HEK293T (cell line): ENCODE measurements around the gene DNAJB2.

Experiments
- CTCF ChIA-PET: fragments of 350-600 bp; formaldehyde crosslinking; extraction: SDS; loops from one replicate; lab custom pipeline; 2021; ENCODE audit warnings: antibody characterized with exemption, inconsistent platforms; lab: Yijun Ruan, JAX
- POLR2A ChIA-PET: fragments of 350-600 bp; formaldehyde crosslinking; extraction: SDS; loops from one replicate; lab custom pipeline; 2020; ENCODE audit warnings: antibody characterized with exemption, inconsistent platforms; lab: Yijun Ruan, JAX
- DNase-seq: peaks from one replicate; pipeline ENCODE4 v3.0.0; 2012; ENCODE audit warnings: mixed read lengths; ENCODE audit errors: extremely low spot score
- ARNT ChIP-seq: fragments of 450-650 bp; IDR thresholded peaks from 2 replicates; pipeline ENCODE4 v1.6.1; 2017; ENCODE audit warnings: mild to moderate bottlenecking
- BHLHE40 ChIP-seq: fragments of 450-650 bp; IDR thresholded peaks from 2 replicates; pipeline ENCODE4 v1.6.1; 2016; ENCODE audit warnings: mild to moderate bottlenecking, moderate library complexity, borderline replicate concordance
- CTBP1 ChIP-seq: fragments of 450-650 bp; IDR thresholded peaks from 2 replicates; pipeline ENCODE4 v1.6.1; 2016; ENCODE audit warnings: borderline replicate concordance
- ELF4 ChIP-seq: fragments of 450-650 bp; IDR thresholded peaks from 2 replicates; pipeline ENCODE4 v1.6.1; 2017; ENCODE audit warnings: antibody characterized with exemption
- FOXA1 ChIP-seq: fragments of 450-650 bp; IDR thresholded peaks from 2 replicates; pipeline ENCODE4 v1.6.1; 2016; ENCODE audit warnings: mild to moderate bottlenecking
- FOXK2 ChIP-seq: fragments of 450-650 bp; IDR thresholded peaks from 2 replicates; pipeline ENCODE4 v1.6.1; 2016; ENCODE audit warnings: mild to moderate bottlenecking
- FOXM1 ChIP-seq: fragments of 450-650 bp; IDR thresholded peaks from 2 replicates; pipeline ENCODE4 v1.6.1; 2017; ENCODE audit warnings: mild to moderate bottlenecking, borderline replicate concordance
- HDGF ChIP-seq: fragments of 450-650 bp; IDR thresholded peaks from 2 replicates; pipeline ENCODE4 v1.6.1; 2017; ENCODE audit warnings: antibody characterized with exemption, borderline replicate concordance
- L3MBTL2 ChIP-seq: fragments of 450-650 bp; conservative IDR thresholded peaks from 2 replicates; pipeline ENCODE4 v1.6.1; 2016; ENCODE audit warnings: mild to moderate bottlenecking
- LEF1 ChIP-seq: fragments of 450-650 bp; IDR thresholded peaks from 2 replicates; pipeline ENCODE4 v1.6.1; 2017; ENCODE audit warnings: mild to moderate bottlenecking, borderline replicate concordance
- NFRKB ChIP-seq: fragments of 450-650 bp; IDR thresholded peaks from 2 replicates; pipeline ENCODE4 v1.6.1; 2016; ENCODE audit warnings: mild to moderate bottlenecking, moderate library complexity
- PKNOX1 ChIP-seq: fragments of 450-650 bp; IDR thresholded peaks from 2 replicates; pipeline ENCODE4 v1.6.1; 2016
- SP1 ChIP-seq: fragments of 450-650 bp; IDR thresholded peaks from 2 replicates; pipeline ENCODE4 v1.6.1; 2017
- SUZ12 ChIP-seq: fragments of 450-650 bp; IDR thresholded peaks from 2 replicates; pipeline ENCODE4 v1.6.1; 2016; ENCODE audit warnings: mild to moderate bottlenecking
- TARDBP ChIP-seq: fragments of 450-650 bp; IDR thresholded peaks from 2 replicates; pipeline ENCODE4 v1.6.1; 2016
- ZNF384 ChIP-seq: fragments of 450-650 bp; IDR thresholded peaks from 2 replicates; pipeline ENCODE4 v1.6.1; 2016

Gene DNAJB2

GRCh38 chr2:219280651-219281050 is 1.5 kb downstream of the DNAJB2 start:
- no peak for TF ChIP-seq PKNOX1
- TF ChIP-seq HDGF, result no peak
- no peak for TF ChIP-seq TARDBP
- no peak for TF ChIP-seq FOXA1
- TF ChIP-seq LEF1, result no peak
- TF ChIP-seq SP1, result no peak
- TF ChIP-seq L3MBTL2, result no peak
- TF ChIP-seq ZNF384, result no peak
- TF ChIP-seq BHLHE40, result no peak
- TF ChIP-seq FOXM1, result no peak
- no peak for TF ChIP-seq NFRKB
- ChIA-PET CTCF (interaction anchor here (5.2 kb wide), 1 partner anchor 14 kb away, joined by 36 read pairs; no protein-coding TSS in a partner anchor), POLR2A (no interaction called here)
- no peak for DNase-seq

GRCh38 chr2:219281588-219281987 is 2.4 kb downstream of the DNAJB2 start:
- no peak for DNase-seq
- TF ChIP-seq TARDBP, result no peak
- 0 out of 2 replicates have a peak, but pooled peaks have one; percentile 19 for TF ChIP-seq PKNOX1
- ChIA-PET POLR2A (no interaction called here), CTCF (interaction anchor here (1.2 kb wide), 1 partner anchor 249 kb away, joined by 4 read pairs; no protein-coding TSS in a partner anchor)

- CTCF ChIA-PET, result interaction anchor here (1.2 kb wide), 1 partner anchor 248 kb away, joined by 4 read pairs; no protein-coding TSS in a partner anchor
These were observed 3.2 kb downstream of the DNAJB2 start for GRCh38 chr2:219282375-219282774.

GRCh38 chr2:219282943-219283581 is 3.9 kb downstream of the DNAJB2 start:
- ChIA-PET CTCF (interaction anchor here (0.6 kb wide), 1 partner anchor 17 kb away, joined by 4 read pairs; no protein-coding TSS in a partner anchor), POLR2A (interaction anchor here (0.8 to 1.3 kb wide), 3 partner anchors 10 to 107 kb away, joined by 3 read pairs; partner anchors contain the start of gene CNPPD1)
- no peak for DNase-seq
- TF ChIP-seq FOXA1, result no peak
- no peak for TF ChIP-seq SUZ12
- no peak for TF ChIP-seq CTBP1
- no peak for TF ChIP-seq PKNOX1

More at GRCh38 chr2:219282375-219282774, 3.2 kb downstream of the DNAJB2 start:
- no peak for DNase-seq
- POLR2A ChIA-PET, result interaction anchor here (1.3 kb wide), 1 partner anchor 106 kb away, joined by 3 read pairs; the partner anchor contains the start of gene CNPPD1
- TF ChIP-seq TARDBP (no peak), FOXM1 (no peak), HDGF (no peak), NFRKB (no peak), L3MBTL2 (no peak), FOXA1 (no peak), ARNT (no peak), BHLHE40 (no peak), SP1 (no peak), LEF1 (no peak), FOXK2 (no peak), CTBP1 (no peak), ZNF384 (no peak)

- POLR2A ChIA-PET, result no interaction called here
- CTCF ChIA-PET, result interaction anchor here (0.6 to 0.9 kb wide), 2 partner anchors 11 to 1060 kb away, joined by 3 read pairs; no protein-coding TSS in a partner anchor
- TF ChIP-seq ELF4, result no peak
- no peak for TF ChIP-seq FOXA1
- no peak for TF ChIP-seq HDGF
- no peak for TF ChIP-seq PKNOX1
- no peak for TF ChIP-seq BHLHE40
- no peak for TF ChIP-seq TARDBP
- no peak for TF ChIP-seq FOXK2
- no peak for TF ChIP-seq SP1
- TF ChIP-seq FOXM1, result no peak
- TF ChIP-seq L3MBTL2, result no peak
- no peak for TF ChIP-seq ARNT
- TF ChIP-seq LEF1, result no peak
- no peak for TF ChIP-seq NFRKB
- TF ChIP-seq ZNF384, result no peak
- TF ChIP-seq CTBP1, result no peak
- TF ChIP-seq SUZ12, result no peak
- no peak for DNase-seq
These were observed 5.6 kb downstream of the DNAJB2 start for GRCh38 chr2:219284501-219285372.
